NCI-H146 (cell line): ENCODE results near the gene APC.

Source experiments
- DNase-seq: peaks from one replicate; lab custom pipeline; 2025; lab: John Stamatoyannopoulos, UW

APC gene

GRCh38 chr5:112784726-112785125 is 47.0 kb downstream of the APC start:
- no peak for DNase-seq

- DNase-seq: no peak
These were observed 49.6 kb downstream of the APC start for GRCh38 chr5:112787261-112787660.

GRCh38 chr5:112787896-112788295 is 50.2 kb downstream of the APC start:
- DNase-seq: no peak

- no peak for DNase-seq
These were observed 55.5 kb downstream of the APC start for GRCh38 chr5:112793201-112793600.

GRCh38 chr5:112794410-112794809 is 56.7 kb downstream of the APC start:
- no peak for DNase-seq

- DNase-seq: no peak
These were observed 57.7 kb downstream of the APC start for GRCh38 chr5:112795342-112795741.

- peak; percentile 71 for DNase-seq
These were observed 58.4 kb downstream of the APC start for GRCh38 chr5:112795944-112796678.

- no peak for DNase-seq
These were observed 62.0 kb downstream of the APC start for GRCh38 chr5:112799661-112800060.

- DNase-seq: no peak
These were observed 63.2 kb downstream of the APC start for GRCh38 chr5:112800891-112801290.

- no peak for DNase-seq
These were observed 73.3 kb downstream of the APC start for GRCh38 chr5:112811023-112811422.

- DNase-seq: no peak
These were observed 74.9 kb downstream of the APC start for GRCh38 chr5:112812549-112812948.

GRCh38 chr5:112820246-112820645 is 82.6 kb downstream of the APC start:
- no peak for DNase-seq

- DNase-seq: no peak
These were observed 84.8 kb downstream of the APC start for GRCh38 chr5:112822456-112822855.

- no peak for DNase-seq
These were observed 85.5 kb downstream of the APC start for GRCh38 chr5:112823181-112823580.

- DNase-seq: no peak
These were observed 86.0 kb downstream of the APC start for GRCh38 chr5:112823656-112824055.

- no peak for DNase-seq
These were observed 86.5 kb downstream of the APC start for GRCh38 chr5:112824197-112824596.

- DNase-seq: no peak
These were observed 92.7 kb downstream of the APC start for GRCh38 chr5:112830378-112830777.

GRCh38 chr5:112833971-112834370 is 96.3 kb downstream of the APC start:
- DNase-seq: no peak

GRCh38 chr5:112844489-112844888 is 106.8 kb downstream of the APC start:
- DNase-seq: no peak

GRCh38 chr5:112846556-112846955 is 108.9 kb downstream of the APC start:
- no peak for DNase-seq

- DNase-seq: no peak
These were observed 109.6 kb downstream of the APC start for GRCh38 chr5:112847306-112847705.

- peak; percentile 72 for DNase-seq
These were observed 110.6 kb downstream of the APC start for GRCh38 chr5:112848116-112848811.

- no peak for DNase-seq
These were observed 112.2 kb downstream of the APC start for GRCh38 chr5:112849912-112850311.

- no peak for DNase-seq
These were observed 117.0 kb downstream of the APC start for GRCh38 chr5:112854651-112855050.
